Esophagus muscularis mucosa (tissue), 4 donors: Measurements from ENCODE around the gene EPS8L3. TPM values are rescaled to one million over a fixed set of nuclear protein-coding genes. Genes with fewer than 3 reads are reported as not detected.

ENCODE experiments used
- DNase-seq: peaks from one replicate; pipeline ENCODE4 v3.0.0-alpha.2; 2017; ENCODE audit errors: extremely low spot score
- H3K27ac ChIP-seq, 4 donors: fragments of 200-600 bp; sonication (generic); replicated peaks in 1 of 4; 1 replicate in 3 of 4; 2 replicates in 1 of 4; pipeline ENCODE4 v1.5.1; 2016 to 2019; ENCODE audit warnings: mild to moderate bottlenecking in 1 of 4
- H3K27me3 ChIP-seq, 4 donors: fragments of 200-600 bp; sonication (generic); one replicate each; pipeline versions ENCODE4 v1.5.1 to v1.6.0; 2016 to 2019
- H3K36me3 ChIP-seq, 4 donors: fragments of 200-600 bp; sonication (generic); one replicate each; pipeline ENCODE4 v1.5.1; 2016 to 2019
- H3K4me1 ChIP-seq, 4 donors: fragments of 200-600 bp; sonication (generic); one replicate each; pipeline ENCODE4 v1.5.1; 2016 to 2019
- H3K4me3 ChIP-seq, 4 donors: fragments of 200-600 bp; sonication (generic); 1 replicate in 2 of 4; 2 replicates in 2 of 4; pipeline ENCODE4 v1.5.1; 2016 to 2019; ENCODE audit warnings: mild to moderate bottlenecking in 4 of 4, moderate library complexity in 1 of 4
- H3K9me3 ChIP-seq, 4 donors: fragments of 200-600 bp; sonication (generic); 1 replicate in 3 of 4; 2 replicates in 1 of 4; pipeline ENCODE4 v1.5.1; 2016 to 2019
- EP300 ChIP-seq: sonication (generic); formaldehyde crosslinking; IDR thresholded peaks from one replicate; pipeline ENCODE4 v1.6.1; 2017; ENCODE audit warnings: antibody characterized with exemption
- POLR2A ChIP-seq: fragments of 450-650 bp; IDR thresholded peaks from one replicate; pipeline ENCODE4 v1.6.1; 2017; ENCODE audit warnings: antibody characterized with exemption, moderate library complexity, mild to moderate bottlenecking, low read depth
- POLR2AphosphoS5 ChIP-seq, 2 donors: sonication (generic); formaldehyde crosslinking; IDR thresholded peaks; one replicate each; pipeline ENCODE4 v1.6.1; 2017; ENCODE audit warnings: antibody characterized with exemption in 2 of 2
- WGBS: methylation state at CpG from one replicate; pipeline ENCODE4 v1.1.5; 2018; 5-methylcytosine and 5-hydroxymethylcytosine counted together
- intact Hi-C: fragments of 100-400 bp; cut with DNase I; formaldehyde crosslinking; loops from one replicate; pipeline ENCODE4 v1.15.1; 2023
- total RNA-seq, 4 donors: library from RNA; depleted of rRNA; stranded (reverse); fragments of >200 nt; gene quantifications; one replicate each; pipeline versions ENCODE4 v1.1.0 to v1.2.1, GENCODE V29; 2016
- TF ChIP-seq, protein P1 (sequence below), 3 experiments: fragments of 200-600 bp in 2 of 3; fragments of 450-650 bp in 1 of 3; sonication (generic) in 2 of 3; IDR thresholded peaks; one replicate each; pipeline ENCODE4 v1.5.1; 2017 to 2019; ENCODE audit warnings: antibody characterized with exemption in 3 of 3, mild to moderate bottlenecking in 2 of 3, moderate library complexity in 1 of 3

EPS8L3 gene
- total RNA-seq, 4 donors from 2014 or later: 0.52 TPM; not detected in 3

DNA sequence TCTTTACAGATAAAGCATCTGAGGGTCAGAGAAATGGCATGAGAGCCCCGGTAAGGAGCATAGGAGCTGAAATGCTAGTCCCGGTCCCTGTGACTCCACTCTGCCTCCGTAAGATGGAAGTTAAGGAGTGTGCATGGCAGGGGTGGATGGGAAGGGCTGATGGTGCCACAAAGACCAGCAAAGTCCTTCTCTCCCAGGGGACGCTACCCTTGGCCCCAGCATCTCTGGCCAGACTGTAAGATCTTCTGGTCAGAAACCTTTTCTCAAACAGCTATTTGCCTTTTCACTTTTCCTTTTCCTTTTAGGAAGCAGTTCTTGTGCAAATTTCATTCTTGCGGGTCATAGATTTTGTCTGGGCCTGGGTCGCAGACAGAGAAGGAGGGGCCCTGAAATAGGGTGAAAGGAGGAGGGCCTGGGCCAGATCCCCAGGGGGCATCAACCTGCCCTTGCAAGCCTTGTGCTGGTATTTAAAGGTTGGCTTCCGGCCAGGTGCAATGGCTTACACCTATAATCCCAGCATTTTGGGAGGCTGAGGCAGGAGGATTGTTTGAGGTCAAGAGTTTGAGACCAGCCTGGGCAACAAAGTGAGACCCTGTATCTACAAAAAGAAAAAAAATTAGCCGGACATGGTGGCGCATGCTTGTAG, 14.4 kb upstream of the EPS8L3 start:
- Histone ChIP-seq H3K36me3 (no peaks in the 10 kb centered on the region), H3K27ac (no peak overlapping the region), H3K27me3 (no peaks in the 10 kb centered on the region), H3K4me1 (peaks cover 13 to 29% (median 26%) of the 10 kb centered on the region in 4 donors), H3K9me3 (peaks cover 0 to 6% (median 0%) of the 10 kb centered on the region in 4 donors), H3K4me3 (no peak overlapping the region)
- TF ChIP-seq, protein P1, sequence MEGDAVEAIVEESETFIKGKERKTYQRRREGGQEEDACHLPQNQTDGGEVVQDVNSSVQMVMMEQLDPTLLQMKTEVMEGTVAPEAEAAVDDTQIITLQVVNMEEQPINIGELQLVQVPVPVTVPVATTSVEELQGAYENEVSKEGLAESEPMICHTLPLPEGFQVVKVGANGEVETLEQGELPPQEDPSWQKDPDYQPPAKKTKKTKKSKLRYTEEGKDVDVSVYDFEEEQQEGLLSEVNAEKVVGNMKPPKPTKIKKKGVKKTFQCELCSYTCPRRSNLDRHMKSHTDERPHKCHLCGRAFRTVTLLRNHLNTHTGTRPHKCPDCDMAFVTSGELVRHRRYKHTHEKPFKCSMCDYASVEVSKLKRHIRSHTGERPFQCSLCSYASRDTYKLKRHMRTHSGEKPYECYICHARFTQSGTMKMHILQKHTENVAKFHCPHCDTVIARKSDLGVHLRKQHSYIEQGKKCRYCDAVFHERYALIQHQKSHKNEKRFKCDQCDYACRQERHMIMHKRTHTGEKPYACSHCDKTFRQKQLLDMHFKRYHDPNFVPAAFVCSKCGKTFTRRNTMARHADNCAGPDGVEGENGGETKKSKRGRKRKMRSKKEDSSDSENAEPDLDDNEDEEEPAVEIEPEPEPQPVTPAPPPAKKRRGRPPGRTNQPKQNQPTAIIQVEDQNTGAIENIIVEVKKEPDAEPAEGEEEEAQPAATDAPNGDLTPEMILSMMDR (IDR thresholded peaks at IDR 0.05): no peak
- TF ChIP-seq POLR2AphosphoS5 (IDR thresholded peaks at IDR 0.05): no peak
- TF ChIP-seq EP300: no peak
- no peak for TF ChIP-seq POLR2A
- DNase-seq: no peak
- 91% methylated on average over 9 of the region's 9 CpGs for WGBS
- intact Hi-C loops: loop anchor here (1.0 to 5.0 kb wide), 2 partner anchors 134 to 206 kb away; partner anchors contain the start of genes AHCYL1 and CSF1

- H3K27ac ChIP-seq: peak overlapping the region in 1 of 4 donors; percentile 7
- no peak overlapping the region for H3K4me3 ChIP-seq
- H3K4me1 ChIP-seq: peaks cover 7 to 22% (median 20%) of the 10 kb centered on the region in 4 donors
- DNase-seq: no peak
- intact Hi-C loops: loop anchor here (1.0 to 5.0 kb wide), 2 partner anchors 135 to 207 kb away; partner anchors contain the start of genes AHCYL1 and CSF1
- 71% methylated on average over 7 of the region's 7 CpGs for WGBS
- H3K9me3 ChIP-seq: peaks cover 0 to 6% (median 0%) of the 10 kb centered on the region in 4 donors
- no peaks in the 10 kb centered on the region for H3K36me3 ChIP-seq
- TF ChIP-seq POLR2AphosphoS5 (IDR thresholded peaks at IDR 0.05) (no peak), POLR2A (no peak), EP300 (no peak)
- TF ChIP-seq, protein P1 (IDR thresholded peaks at IDR 0.05): no peak
- H3K27me3 ChIP-seq: no peaks in the 10 kb centered on the region
Observed at GRCh38 chr1:109777436-109777835, 13.7 kb upstream of the EPS8L3 start.

- no peak overlapping the region for H3K4me3 ChIP-seq
- H3K36me3 ChIP-seq: no peaks in the 10 kb centered on the region
- H3K9me3 ChIP-seq: peaks cover 0 to 6% (median 0%) of the 10 kb centered on the region in 4 donors
- H3K27me3 ChIP-seq: no peaks in the 10 kb centered on the region
- no peak for DNase-seq
- 80% methylated on average over 1 of the region's 4 CpGs for WGBS
- H3K4me1 ChIP-seq: peaks cover 7 to 21% (median 16%) of the 10 kb centered on the region in 4 donors
- intact Hi-C loops: loop anchor here (1.0 to 5.0 kb wide), 2 partner anchors 135 to 207 kb away; partner anchors contain the start of genes AHCYL1 and CSF1
- TF ChIP-seq, protein P1 (IDR thresholded peaks at IDR 0.05): peak in 2 of 3 experiments; percentile 96 to 99
- peak; percentile 63 to 77 for TF ChIP-seq POLR2AphosphoS5 (IDR thresholded peaks at IDR 0.05)
- no peak for TF ChIP-seq EP300
- TF ChIP-seq POLR2A: no peak
- peak overlapping the region in 1 of 4 donors; percentile 7 for H3K27ac ChIP-seq
Observed at GRCh38 chr1:109776911-109777310, 13.2 kb upstream of the EPS8L3 start.

- TF ChIP-seq EP300: no peak
- TF ChIP-seq, protein P1 (IDR thresholded peaks at IDR 0.05): no peak
- no peak for TF ChIP-seq POLR2AphosphoS5 (IDR thresholded peaks at IDR 0.05)
- no peak for TF ChIP-seq POLR2A
- H3K4me1 ChIP-seq: peaks cover 7 to 21% (median 16%) of the 10 kb centered on the region in 4 donors
- H3K27ac ChIP-seq: peak overlapping the region in 1 of 4 donors; percentile 7
- no peak for DNase-seq
- H3K9me3 ChIP-seq: peaks cover 0 to 6% (median 0%) of the 10 kb centered on the region in 4 donors
- WGBS: 85% methylated on average over 6 of the region's 6 CpGs
- H3K27me3 ChIP-seq: no peaks in the 10 kb centered on the region
- intact Hi-C loops: loop anchor here (5.0 kb wide), 1 partner anchor 136 kb away; the partner anchor contains the start of gene CSF1
- no peak overlapping the region for H3K4me3 ChIP-seq
- no peaks in the 10 kb centered on the region for H3K36me3 ChIP-seq
Observed at GRCh38 chr1:109776206-109776835, 12.6 kb upstream of the EPS8L3 start.
